Omental fat pad (tissue), 4 donors: Measurements from ENCODE around the gene NEK6. TPM values are rescaled to one million over a fixed set of nuclear protein-coding genes. Genes with fewer than 3 reads are reported as not detected.

Source experiments
- ATAC-seq: fragments of 150-250 bp; one replicate; pipeline ENCODE4 v1.9.1; 2016; ENCODE audit warnings: mild to moderate bottlenecking, moderate library complexity; ENCODE audit not compliant: low FRiP score
- DNase-seq: peaks from one replicate; pipeline ENCODE4 v3.0.0-alpha.2; 2019; ENCODE audit warnings: low spot score
- total RNA-seq, 4 donors: library from RNA; depleted of rRNA; stranded (reverse); fragments of >200 nt; gene quantifications; one replicate each; pipeline ENCODE4 v1.1.0, GENCODE V29; 2016
- TF ChIP-seq, protein P1 (sequence below), 3 donors: fragments of 450-650 bp; IDR thresholded peaks; one replicate each; pipeline ENCODE4 v1.5.1; 2016 to 2017; ENCODE audit warnings: antibody characterized with exemption in 3 of 3, mild to moderate bottlenecking in 3 of 3, moderate library complexity in 2 of 3

The NEK6 gene
- total RNA-seq, 4 donors from 2014 or later, result 11.8 to 52.1 (median 29.0) TPM

GRCh38 chr9:124354346-124355038 is 96.7 kb downstream of the NEK6 start:
- ATAC-seq, result no peak

GRCh38 chr9:124355039-124355940 is 97.5 kb downstream of the NEK6 start:
- ATAC-seq, result no peak
- TF ChIP-seq, protein P1, sequence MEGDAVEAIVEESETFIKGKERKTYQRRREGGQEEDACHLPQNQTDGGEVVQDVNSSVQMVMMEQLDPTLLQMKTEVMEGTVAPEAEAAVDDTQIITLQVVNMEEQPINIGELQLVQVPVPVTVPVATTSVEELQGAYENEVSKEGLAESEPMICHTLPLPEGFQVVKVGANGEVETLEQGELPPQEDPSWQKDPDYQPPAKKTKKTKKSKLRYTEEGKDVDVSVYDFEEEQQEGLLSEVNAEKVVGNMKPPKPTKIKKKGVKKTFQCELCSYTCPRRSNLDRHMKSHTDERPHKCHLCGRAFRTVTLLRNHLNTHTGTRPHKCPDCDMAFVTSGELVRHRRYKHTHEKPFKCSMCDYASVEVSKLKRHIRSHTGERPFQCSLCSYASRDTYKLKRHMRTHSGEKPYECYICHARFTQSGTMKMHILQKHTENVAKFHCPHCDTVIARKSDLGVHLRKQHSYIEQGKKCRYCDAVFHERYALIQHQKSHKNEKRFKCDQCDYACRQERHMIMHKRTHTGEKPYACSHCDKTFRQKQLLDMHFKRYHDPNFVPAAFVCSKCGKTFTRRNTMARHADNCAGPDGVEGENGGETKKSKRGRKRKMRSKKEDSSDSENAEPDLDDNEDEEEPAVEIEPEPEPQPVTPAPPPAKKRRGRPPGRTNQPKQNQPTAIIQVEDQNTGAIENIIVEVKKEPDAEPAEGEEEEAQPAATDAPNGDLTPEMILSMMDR (IDR thresholded peaks at IDR 0.05), result no peak
- DNase-seq, result no peak

More at GRCh38 chr9:124354346-124355038, 96.7 kb downstream of the NEK6 start:
- TF ChIP-seq, protein P1 (IDR thresholded peaks at IDR 0.05), result no peak
- DNase-seq, result no peak

DNA sequence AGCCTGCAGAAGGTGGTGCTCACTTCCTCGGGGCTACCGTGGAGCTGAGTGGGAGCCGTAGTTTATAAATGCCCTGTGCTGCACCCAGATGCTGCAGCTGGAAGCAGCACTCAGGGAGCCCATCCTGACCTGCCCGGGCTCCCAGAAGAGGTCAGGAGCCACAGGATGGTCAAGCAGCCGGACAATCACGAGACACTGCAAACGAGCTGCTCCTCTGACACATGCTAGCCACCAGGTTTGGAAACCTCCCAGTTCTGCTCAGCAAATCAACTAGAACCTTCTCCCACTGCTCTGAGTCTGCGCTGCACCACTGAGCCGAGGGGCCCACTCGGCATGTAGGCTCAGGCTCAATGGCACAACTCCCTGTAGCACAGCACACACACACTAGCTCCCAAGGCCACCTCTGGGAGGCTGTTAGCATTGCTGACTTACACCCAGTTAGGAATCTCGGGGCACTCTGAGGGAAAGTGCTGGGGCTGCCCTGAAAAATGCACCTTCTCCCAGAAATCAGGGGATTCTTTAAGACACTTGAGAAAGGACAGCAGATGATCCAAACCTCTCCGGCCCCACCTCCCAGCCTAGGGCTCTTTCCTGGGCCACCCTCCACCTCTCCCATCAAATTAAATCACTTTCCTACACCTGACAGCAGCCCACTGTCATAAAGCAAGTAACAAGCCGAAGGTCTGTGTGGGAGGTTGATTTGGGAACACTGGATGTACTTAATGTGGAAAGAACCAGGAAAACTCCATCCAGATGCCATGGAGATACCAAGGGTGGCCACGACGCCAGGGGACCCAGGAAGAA is 98.4 kb downstream of the NEK6 start:
- ATAC-seq, result no peak
- TF ChIP-seq, protein P1 (IDR thresholded peaks at IDR 0.05), result no peak
- no peak for DNase-seq

- ATAC-seq (no peak), DNase-seq (no peak)
- TF ChIP-seq, protein P1 (IDR thresholded peaks at IDR 0.05), result no peak
Measured at GRCh38 chr9:124356745-124357390, 99.1 kb downstream of the NEK6 start.

DNA sequence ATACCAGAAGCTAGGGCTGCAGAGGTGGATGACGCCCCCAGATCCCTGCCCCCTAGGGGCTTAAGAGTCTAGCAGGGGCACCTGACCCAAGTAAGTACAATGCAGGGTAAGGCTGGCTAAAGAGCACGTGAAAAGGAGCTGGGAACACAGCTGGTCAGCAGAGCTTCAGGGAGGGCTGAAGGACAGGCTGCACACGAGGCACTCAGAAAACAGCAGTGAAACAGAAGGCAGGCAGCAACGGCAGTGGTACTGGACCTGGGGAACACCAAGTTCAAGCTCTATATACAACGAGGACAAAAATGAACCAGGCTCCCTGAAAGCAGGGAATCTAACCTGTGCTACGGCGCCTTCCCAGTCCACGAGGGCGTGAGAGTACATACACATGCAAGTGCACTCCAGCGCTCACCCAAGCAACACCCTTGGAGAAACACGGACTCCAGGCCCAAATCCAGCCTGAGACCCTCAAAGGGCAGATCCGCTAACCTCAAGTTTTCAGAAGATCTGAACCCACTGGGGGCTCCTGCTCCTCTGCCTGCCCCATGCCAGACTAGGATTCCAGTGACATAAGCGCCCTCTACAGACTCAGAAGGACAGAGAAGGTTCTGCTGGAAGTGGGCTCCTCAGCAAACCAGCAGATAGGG is 100.1 kb downstream of the NEK6 start:
- TF ChIP-seq, protein P1 (IDR thresholded peaks at IDR 0.05), result no peak
- DNase-seq, result no peak
- no peak for ATAC-seq

- ATAC-seq, result no peak
- TF ChIP-seq, protein P1 (IDR thresholded peaks at IDR 0.05), result no peak
Measured at GRCh38 chr9:124358631-124359030, 100.9 kb downstream of the NEK6 start.

More at GRCh38 chr9:124358631-124359030, 100.9 kb downstream of the NEK6 start:
- no peak for DNase-seq
